Erythroblast (primary cell): Measurements from ENCODE around the gene CFAP91.

Experiments used
- GATA1 ChIP-seq: IDR thresholded peaks from 2 replicates; pipeline ENCODE4 v1.6.1; 2011; ENCODE audit warnings: low read depth, mild to moderate bottlenecking, control low read depth, low read length, moderate library complexity
- POLR2A ChIP-seq: IDR thresholded peaks from 2 replicates; pipeline ENCODE4 v1.6.1; 2011; ENCODE audit warnings: mild to moderate bottlenecking, low read length

GRCh38 chr3:119664850-119665379 lies 37.9 kb upstream of the CFAP91 start:
- peak; percentile 6 for TF ChIP-seq POLR2A
- no peak for TF ChIP-seq GATA1
